NCI-H1436 treated with DMSO at 0.1 percent for 48 hours (cell line): ENCODE results near the gene C2orf42.
"Not testable (repeated sequence)": the region's sequence is repeated elsewhere in the genome, so short reads cannot be mapped to it uniquely, and the experiment has no call there.

ENCODE experiments used
- DNase-seq: peaks from one replicate; lab custom pipeline; 2025; lab: John Stamatoyannopoulos, UW

Gene C2orf42

DNA sequence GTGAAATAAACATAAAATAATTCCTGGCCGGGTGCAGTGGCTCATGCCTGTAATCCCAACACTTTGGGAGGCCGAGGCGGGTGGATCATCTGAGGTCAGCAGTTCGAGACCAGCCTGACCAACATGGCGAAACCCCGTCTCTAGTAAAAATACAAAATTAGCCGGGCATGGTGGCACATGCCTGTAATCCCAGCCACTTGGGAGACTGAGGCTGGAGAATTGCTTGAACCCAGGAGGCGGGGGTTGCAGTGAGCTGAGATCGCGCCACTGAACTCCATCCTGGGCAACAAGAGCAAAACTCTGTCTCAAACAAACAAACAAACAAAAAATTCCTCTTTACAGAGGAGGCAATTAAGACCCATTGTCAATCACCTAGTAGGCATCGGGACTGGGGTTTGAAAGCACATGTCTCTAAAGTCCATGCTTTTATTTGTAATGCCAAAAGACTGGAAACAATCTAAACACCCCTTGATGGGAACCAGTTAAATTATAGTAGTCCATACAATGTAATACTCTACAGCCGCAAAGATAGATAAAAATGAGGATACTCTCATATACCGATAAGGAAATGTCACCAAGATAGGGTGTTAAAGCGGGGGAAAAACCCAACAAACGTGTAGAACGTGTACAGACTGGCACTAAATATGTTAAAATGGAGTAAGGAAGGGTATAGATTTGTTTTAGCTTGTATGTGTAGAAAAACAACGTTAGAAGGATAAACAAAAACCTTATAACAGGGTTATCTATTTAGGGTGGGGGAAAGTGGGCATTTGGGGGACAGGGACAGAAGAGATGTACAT lies 59.3 kb downstream of the C2orf42 start:
- DNase-seq, result not testable (repeated sequence)

DNA sequence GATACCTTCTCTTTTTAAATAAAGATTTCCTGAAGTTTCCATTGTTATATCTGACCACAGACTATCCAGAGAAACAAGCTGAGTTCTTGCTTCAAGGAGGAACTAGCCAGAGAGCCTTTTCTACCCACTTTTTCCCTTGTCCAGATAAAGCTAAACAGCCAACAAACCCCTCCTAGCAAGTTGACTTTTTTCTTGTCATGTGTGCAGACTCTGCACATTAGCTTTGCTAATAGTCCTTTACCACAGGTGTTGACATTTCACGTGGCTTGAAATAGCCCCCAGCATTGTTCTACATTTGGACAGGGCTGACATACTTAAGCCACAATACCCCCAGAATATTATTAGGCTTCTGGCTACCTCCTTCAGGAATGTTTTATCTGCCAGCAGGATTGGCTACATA lies 62.8 kb downstream of the C2orf42 start:
- no peak for DNase-seq

DNA sequence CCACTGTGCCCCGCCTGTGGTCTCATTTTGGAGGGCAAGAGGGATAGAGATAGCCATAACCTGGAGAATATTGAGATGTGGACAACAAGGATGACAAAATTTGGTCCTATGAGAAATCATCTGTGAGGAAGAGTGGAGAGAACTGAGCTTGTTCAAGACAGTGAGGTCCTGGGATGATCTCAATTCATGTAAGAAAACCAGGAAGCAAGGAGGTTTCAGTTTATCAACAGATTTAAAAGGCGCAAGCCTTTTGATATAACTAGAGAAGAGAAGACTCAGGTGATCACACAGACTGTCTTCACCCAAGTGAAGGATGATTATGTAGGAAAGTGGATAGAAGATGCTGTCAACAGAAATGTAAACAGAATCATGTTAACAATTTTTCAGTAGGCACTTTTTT lies 64.4 kb downstream of the C2orf42 start:
- DNase-seq, result no peak

DNA sequence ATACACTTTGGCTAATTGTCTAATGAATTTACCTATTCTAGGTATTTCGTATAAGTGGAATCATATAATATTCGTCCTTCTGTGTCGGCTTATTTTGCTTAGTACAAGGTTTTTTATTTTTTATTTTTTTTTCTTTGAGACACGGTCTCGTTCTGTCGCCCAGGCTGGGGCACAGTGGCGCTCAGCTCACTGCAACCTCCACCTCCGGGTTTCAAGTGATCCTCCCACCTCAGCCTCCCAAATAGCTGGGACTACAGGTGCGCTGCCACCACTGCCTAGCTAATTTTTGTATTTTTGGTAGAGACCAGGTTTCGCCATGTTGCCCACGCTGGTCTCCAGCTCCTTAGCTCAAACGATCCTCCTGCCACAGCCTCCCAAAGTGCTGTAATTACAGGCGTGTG lies 65.3 kb downstream of the C2orf42 start:
- no peak for DNase-seq

DNA sequence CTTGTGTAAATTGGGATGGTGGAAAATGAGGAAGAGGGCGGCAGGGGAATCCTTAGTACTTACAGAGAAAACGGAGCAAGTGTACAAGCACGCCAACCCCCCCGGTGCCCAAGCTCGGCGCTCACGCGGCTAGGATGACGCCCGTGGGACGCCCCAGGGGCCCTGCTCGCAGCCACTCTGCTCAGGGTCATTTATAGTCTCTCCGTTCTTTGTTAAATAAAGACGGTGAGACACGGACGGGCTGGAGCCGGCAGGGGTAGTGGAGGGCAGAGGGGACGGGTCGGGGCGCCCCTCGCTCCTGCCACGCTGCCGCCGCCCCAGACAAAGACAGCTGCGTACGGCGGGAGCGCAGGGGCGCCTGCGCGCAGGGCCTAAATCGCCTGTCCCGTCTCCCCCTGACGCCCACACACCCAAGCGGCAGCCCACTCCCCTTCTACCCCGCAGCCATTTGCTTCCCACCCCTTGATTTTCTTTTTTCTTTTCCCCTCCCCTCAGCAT lies 65.8 kb downstream of the C2orf42 start:
- DNase-seq, result no peak

DNA sequence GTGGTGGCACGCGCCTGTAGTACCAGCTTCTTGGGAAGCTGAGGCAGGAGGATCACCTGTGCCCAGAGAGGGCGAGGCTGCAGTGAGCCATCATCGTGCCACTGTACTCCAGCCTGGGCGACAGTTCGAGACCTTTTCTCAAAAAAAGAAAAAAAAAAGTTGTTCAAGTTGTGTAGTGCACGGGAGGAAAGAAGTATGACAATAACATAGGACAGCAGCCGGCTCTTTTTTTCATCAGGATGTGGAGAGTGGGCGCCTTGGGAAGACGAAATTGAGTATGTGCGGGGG lies 67.0 kb downstream of the C2orf42 start:
- no peak for DNase-seq

DNA sequence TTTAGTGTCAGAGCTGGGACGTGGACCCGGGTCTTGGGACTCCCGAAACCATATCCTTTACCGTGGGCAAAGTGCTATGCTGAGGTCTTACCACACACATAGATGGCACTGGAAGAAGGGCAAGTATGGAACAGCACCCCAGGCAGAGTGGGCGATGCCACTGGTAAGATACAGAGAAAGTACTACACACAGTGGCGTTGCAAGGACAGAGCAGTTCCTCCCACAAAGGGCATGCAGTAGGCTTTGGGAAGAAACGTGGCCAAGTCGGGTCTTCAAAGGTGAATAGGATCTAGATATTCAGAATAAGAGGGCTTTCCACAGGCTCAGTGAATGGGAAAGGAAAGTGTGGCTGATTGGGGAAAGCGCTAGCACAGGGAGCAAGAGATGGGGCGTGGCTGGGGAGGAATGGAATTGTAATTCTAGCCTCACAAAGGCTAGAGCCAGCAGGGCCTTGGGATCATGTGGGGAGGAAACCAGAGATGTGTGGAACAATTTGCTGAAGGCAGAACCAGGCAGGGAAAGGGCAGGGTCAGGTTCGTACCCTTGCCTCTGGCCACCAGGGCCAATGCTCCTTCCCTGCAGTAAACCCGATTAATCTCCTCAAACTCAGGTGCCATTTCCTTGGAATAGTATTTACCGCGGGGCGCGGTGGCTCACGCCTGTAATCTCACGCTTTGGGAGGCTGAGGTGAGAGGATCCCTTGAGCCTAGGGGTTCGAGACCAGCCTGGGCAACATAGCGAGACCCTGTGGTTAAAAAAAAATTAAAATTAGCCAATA lies 67.6 kb downstream of the C2orf42 start:
- no peak for DNase-seq

DNA sequence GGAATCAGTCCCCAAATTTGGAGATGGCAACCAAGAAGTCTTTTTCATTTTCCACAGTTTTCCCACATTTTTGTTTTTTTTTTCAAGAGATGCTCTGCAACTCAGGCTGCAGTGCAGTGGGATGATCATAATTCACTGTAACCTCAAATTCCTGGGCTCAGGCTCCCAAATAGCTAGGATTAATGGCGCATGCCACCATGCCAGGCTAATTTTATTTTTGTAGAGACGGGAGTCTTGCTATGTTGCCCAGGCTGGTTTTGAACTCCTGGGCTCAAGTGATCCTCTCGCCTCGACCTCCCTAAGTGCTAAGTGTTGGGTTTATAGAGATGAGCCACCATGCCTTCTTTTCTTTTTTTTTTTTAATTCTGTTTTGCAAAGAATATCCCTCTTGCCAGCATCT lies 68.3 kb downstream of the C2orf42 start:
- DNase-seq, result no peak

DNA sequence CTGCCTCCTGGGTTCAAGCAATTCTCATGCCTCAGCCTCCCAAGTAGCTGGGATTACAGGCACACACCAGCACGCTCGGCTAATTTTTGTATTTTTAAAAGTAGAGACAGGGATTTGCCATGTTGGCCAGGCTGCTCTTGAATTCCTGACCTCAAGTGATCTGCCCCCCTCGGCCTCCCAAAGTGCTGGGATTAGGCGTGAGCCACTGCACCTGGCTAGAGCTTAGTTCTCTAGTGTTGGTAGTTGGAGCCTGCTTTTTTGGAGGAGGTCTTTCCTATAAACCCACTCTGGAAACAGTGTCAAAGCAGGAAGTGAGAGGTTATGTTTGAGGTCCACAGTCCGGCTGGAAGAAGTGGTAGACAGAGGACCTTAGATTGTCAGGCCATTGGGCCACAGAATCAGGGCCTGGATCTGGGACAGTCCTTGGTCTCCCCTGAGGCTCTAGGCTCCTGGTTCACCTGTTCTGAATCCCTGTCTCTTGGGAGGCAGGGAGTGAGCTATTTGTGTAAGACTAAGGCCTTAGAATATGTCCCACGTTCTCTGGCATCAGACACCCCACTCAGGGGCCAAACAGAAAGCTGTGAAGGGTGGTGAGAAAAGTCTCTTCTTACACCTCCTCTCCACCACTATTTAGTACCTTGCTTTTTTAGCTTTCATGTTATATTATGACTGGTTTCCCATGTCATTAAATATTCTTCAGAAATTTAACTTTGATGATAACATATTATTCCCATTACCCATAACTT lies 69.0 kb downstream of the C2orf42 start:
- no peak for DNase-seq

DNA sequence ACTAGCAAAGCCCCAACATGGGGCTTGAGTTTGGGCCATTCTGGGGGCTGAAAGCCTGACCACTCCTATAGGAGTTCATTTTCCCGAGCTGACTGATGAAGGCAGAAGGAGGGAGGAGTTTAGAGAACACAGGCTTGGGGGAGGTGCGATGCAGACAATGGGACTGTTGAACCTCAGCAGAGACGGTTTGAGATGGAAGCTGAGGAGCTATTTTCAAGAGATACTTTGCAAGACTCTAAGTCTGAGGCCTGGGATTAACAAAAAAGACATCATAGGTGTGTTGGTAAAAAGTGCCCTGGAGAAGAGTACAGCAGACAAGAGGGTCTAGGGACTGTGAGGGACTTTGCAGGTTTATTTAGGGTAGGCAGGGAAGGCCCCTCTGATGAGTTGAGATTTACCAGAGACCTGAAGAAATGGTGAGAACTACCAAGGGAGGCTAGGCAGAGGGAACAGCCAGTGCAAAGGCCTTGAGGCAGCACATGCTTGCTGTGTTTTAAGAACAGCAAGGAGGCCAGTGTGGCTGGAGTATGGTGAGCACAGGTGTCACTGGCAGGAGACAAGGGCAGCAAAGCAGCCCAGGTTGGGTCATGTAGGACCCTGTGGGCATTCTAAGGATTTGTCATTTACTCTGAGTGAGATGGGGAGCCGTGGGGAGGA lies 71.9 kb downstream of the C2orf42 start:
- DNase-seq, result no peak

DNA sequence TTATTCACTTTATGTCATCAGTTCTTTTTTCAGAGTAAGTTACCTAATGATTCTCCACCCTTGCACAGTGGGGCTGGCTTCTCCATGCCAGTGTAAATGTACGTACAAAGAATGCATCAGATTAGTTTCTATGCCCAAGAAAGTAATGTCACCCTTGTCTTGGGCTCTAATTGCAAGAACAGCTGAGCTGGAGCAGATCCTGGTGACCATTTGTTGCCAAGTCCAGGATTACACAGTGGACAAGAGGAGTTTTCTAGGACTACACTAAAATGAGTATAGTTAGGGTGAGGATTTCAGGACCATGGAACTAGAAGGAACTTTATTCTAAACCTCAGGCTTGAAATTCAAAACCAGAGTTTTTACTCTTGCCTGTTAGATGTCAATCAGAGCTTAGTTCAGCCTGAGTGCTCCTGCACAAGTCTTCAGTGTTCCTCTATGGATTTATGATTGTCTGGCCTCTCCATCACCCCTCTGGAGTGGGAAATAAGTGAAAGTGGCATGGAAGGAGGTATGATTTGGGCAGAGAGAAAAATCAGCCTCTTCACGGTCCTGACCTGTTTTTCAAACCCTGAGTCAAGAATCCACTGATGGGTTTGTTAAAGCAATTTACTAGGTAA lies 73.8 kb downstream of the C2orf42 start:
- DNase-seq, result no peak

DNA sequence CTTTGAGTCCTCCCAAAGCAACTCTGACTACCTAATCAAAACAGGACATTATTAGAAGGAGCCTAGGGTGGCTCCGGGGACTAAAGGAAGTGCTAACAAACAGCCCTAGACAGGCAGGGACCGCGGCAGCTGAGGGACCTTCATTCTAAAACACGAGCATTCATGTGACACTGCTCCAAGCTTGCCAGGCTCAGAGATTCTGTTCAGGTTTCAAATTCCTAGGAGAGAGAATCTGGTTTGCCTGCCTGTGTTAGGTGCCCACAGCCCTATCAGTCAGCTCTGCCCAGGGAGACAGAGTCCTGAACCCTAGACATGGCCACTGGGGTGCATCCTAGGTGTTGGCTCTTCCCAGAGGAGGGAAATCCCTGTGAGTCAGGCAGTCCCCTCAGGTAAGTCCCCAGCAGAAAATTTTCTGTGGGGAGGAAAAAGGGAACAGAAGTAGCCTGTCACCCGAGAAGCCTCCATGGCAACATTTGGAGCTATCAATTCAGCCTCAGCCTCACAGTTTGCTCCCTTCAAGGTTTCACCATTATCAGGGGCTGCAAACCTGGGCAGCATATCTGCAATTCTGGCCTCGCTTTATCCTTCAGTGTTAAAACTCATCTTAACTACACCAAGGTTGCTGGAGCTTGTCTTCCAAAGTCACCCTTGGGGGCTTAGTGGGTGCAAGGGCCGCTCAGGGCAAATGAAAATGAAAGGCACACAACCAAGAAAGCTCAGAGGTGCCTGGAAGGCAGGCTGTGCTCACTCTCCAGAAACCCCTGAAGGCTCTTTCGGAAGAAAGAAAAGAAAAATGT lies 75.0 kb downstream of the C2orf42 start:
- no peak for DNase-seq

DNA sequence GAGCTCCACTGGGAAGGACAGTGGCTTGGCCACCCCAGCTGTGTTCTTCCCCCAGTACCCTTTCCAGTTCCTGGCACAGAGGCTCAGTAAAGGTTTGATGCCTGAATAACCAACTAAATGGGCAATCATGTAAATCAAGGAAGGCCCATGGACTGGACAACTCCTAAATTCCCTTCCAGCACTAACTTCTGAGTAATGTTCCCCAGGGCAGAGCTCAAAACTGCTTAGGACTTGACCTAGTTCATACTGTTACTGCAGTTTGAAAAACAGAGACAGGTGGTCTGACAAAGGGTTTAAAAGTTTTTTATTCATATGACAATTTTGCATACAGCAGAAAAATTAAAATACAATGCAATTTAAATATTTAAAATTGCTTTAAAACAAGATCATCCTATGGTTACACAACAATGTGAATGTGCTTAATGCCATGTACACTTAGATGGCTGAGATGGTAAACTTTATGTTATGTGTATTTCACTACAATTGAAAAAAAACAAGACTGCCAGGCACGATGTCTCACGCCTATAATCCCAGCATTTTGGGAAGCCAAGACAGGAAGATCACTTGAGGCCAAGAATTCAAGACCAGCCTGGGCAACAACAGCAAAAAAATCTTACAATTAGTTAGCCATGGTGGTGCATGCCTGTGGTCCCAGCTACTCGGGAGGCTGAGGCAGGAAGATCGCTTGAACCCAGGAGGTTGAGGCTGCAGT lies 77.3 kb downstream of the C2orf42 start:
- no peak for DNase-seq

DNA sequence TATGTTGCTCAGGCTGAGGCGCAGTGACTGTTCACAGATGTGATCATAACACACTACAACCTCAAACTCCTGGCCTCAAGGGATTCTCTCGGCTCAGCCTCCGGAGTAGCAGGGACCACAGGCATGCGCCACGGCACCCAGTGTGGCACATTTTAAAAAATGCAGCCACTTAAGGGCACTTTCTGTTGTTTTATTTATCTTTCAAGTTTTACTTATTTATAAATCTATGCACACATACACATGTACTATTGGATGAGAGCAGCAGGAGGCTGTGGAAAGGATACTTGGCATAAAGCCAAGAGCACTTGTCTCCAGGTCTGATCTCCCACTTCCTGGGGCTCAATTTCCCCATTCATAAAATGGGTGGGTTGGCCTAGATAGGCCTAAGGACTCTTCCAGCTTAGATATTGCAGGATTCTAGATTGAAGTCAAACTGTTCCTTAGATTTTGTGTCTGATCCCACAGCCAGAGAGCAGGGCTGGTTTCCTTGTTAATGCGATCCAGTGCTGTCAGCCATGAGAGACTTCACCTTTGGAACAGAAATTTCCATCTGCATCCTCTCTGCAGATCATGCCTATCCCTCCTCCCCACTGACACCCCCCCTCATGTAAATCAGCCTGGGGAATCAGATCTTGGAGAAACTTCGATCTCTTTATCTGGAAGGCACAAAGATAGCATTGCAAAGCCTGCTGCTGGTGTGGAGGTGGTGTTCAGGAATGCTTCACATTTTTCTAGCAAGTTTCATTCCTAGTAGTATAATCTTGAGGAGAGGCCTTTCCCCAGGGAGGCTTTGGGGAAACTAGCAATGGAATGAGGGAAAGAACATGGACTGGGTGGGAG lies 78.8 kb downstream of the C2orf42 start:
- no peak for DNase-seq

DNA sequence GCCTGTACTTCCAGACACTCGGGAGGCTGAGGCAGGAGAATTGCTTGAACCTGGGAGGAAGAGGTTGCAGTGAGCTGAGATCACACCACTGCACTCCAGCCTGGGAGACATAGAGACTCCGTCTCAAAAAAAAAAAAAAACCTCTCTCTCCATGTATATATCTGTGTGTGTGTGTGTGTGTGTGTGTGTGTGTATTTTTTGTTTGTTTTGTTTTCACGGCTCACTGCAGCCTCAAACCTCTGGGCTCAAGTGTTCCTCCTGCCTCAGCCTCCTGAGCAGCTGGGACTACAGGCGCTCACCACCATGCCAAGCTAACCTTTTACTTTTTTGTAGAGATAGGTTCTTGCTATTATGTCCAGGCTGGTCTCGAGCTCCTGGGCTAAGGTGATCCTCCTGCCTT lies 80.4 kb downstream of the C2orf42 start:
- not testable (repeated sequence) for DNase-seq

DNA sequence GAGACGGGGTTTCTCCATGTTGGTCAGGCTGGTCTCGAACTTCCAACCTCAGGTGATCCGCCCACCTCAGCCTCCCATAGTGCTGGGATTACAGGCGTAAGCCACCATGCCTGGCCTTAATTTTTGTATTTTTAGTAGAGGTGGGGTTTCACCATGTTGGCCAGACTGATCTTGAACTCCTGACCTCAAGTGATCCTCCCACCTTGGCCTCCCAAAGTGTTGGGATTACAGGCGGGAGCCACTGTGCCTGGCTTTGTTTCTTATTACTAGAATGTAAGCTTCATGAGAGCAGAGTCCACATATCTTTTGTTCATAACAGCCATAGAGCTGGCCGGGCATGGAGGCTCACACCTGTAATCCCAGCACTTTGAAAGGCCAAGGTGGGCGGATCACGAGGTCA lies 84.7 kb downstream of the C2orf42 start:
- not testable (repeated sequence) for DNase-seq

DNA sequence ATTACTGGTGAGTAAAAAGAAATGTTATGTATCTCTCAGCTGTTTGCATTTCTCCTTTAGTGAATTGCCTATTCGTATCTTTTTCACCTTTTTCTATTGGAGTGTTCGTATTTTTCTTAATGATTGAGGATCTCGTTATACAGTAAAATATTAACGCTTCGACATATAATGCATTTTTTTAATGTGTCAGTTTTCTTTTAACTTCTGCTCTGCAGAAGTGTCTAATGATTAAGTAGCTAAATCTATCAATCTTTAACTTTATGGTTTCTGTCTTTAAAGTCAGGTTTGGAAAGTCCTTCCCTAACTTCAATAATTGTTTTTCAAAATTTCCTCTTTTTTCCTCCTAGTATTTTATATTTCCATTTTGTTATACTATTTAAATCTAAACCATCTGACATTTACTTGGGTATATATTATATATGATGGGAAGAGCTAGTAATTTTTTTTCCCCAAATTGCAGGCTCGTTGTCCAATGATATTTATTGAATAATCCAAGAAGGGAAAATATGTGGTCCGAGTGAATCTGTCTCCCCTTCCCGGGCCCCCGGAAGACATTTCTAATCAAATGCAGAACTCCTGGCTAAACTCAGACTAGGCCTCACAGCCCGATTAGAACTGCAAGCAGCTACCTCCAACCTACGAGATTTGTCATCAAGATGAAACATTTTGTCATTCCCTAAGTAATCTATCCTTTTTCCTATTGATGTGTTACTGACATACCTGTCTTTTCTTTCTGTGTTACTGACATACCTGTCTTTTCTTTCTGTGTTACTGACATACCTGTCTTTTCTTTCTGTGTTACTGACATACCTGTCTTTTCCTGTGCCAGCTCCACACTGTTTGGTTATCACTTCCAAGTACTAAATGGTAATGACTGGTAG lies 86.3 kb downstream of the C2orf42 start:
- no peak for DNase-seq

DNA sequence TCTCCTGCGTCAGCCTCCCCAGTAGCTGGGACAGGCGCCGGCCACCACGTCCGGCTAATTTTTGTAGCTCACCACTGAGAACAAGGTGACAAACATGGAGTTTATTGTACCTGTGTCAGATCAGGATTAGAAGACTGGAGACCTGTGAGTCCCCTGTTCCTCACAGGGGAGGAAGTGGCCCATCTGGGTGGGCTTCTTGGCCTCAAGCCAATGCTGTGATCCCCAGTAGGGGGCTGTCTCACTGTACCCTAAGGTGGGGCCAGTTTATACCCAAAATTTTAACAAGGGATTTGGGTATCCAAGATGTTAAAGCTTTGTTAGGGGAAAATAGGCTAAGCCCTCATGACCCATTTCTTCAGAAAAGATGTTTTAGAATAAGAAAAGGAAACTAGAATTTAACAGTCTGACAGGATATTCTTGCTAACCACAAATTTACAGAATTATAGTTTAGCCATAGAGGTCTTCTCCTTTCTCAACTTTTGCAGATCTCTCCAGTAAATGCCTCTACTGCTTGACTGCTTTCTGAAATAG lies 87.2 kb downstream of the C2orf42 start:
- no peak for DNase-seq
